Esophagus squamous epithelium (tissue), 5 donors: Measurements from ENCODE around the gene SERPINC1. TPM values are rescaled to one million over a fixed set of nuclear protein-coding genes. Genes with fewer than 3 reads are reported as not detected.
"Not testable (repeated sequence)": the region's sequence is repeated elsewhere in the genome, so short reads cannot be mapped to it uniquely, and the experiment has no call there.

ENCODE experiments used
- DNase-seq: peaks from one replicate; lab custom pipeline; 2025; lab: John Stamatoyannopoulos, UW
- H3K27ac ChIP-seq, 4 donors: fragments of 200-600 bp; sonication (generic); one replicate each; pipeline ENCODE4 v1.5.1; 2016 to 2019; ENCODE audit warnings: mild to moderate bottlenecking in 1 of 4
- H3K27me3 ChIP-seq, 4 donors: fragments of 200-600 bp; sonication (generic); 1 replicate in 3 of 4; 2 replicates in 1 of 4; pipeline versions ENCODE4 v1.5.1 to v1.6.0; 2017 to 2021; ENCODE audit warnings: antibody characterized with exemption in 1 of 4
- H3K36me3 ChIP-seq, 3 donors: fragments of 200-600 bp; sonication (generic); one replicate each; pipeline ENCODE4 v1.5.1; 2016 to 2019
- H3K4me1 ChIP-seq, 3 donors: fragments of 200-600 bp; sonication (generic); one replicate each; pipeline ENCODE4 v1.5.1; 2017 to 2019
- H3K4me3 ChIP-seq, 4 donors: fragments of 200-600 bp; sonication (generic); 1 replicate in 3 of 4; 2 replicates in 1 of 4; pipeline ENCODE4 v1.5.1; 2016 to 2019; ENCODE audit warnings: mild to moderate bottlenecking in 2 of 4, moderate library complexity in 1 of 4
- H3K9me3 ChIP-seq, 3 donors: fragments of 200-600 bp; sonication (generic); one replicate each; pipeline ENCODE4 v1.5.1; 2016 to 2019
- CTCF ChIP-seq, 6 experiments: fragments of 450-650 bp in 4 of 6; fragments of 200-600 bp in 2 of 6; sonication (generic) in 2 of 6; IDR thresholded peaks; one replicate each; pipeline ENCODE4 v1.5.1; 2016 to 2019; ENCODE audit warnings: antibody characterized with exemption in 6 of 6, mild to moderate bottlenecking in 4 of 6, moderate library complexity in 4 of 6
- POLR2A ChIP-seq, 4 donors: fragments of 450-650 bp; IDR thresholded peaks; one replicate each; pipeline ENCODE4 v1.6.1; 2017; ENCODE audit warnings: antibody characterized with exemption in 4 of 4, mild to moderate bottlenecking in 4 of 4, moderate library complexity in 3 of 4
- WGBS, 2 donors: methylation state at CpG; one replicate each; pipeline ENCODE4 v1.1.5; 2018; 5-methylcytosine and 5-hydroxymethylcytosine counted together
- intact Hi-C: fragments of 100-400 bp; cut with DNase I; formaldehyde crosslinking; loops from one replicate; pipeline ENCODE4 v1.15.0; 2022
- total RNA-seq, 4 donors: library from RNA; depleted of rRNA; stranded (reverse); fragments of >200 nt; gene quantifications; one replicate each; pipeline ENCODE4 v1.1.0, GENCODE V29; 2016
- donor health status: DM: yes; HTN: yes; CAD: no.

SERPINC1 gene
- not detected for total RNA-seq

- no peak for DNase-seq
- no peaks in the 10 kb centered on the region for H3K27me3 ChIP-seq
- H3K9me3 ChIP-seq, result no peaks in the 10 kb centered on the region
- TF ChIP-seq POLR2A (IDR thresholded peaks at IDR 0.05) (no peak), CTCF (IDR thresholded peaks at IDR 0.05) (no peak)
- 93 to 100% methylated on average over 2 to 3 of the region's 3 CpGs for WGBS, 2 donors
- no peak within 1 kb of the TSS for H3K27ac ChIP-seq
- H3K4me1 ChIP-seq, result no peaks in the 10 kb centered on the region
- H3K4me3 ChIP-seq, result no peak within 1 kb of the TSS
- no peaks in the 10 kb centered on the region for H3K36me3 ChIP-seq
- intact Hi-C loops, result no loop called here
These were observed at the start of gene SERPINC1 for GRCh38 chr1:173917149-173917548. SERPINC1 (minus strand) TSS chr1:173917327; CDS start chr1:173917259, 68 bp downstream.

GRCh38 chr1:173965896-173966295 is 48.8 kb upstream of the SERPINC1 start:
- DNase-seq, H3K4me1 ChIP-seq, H3K4me3 ChIP-seq, intact Hi-C loops, H3K27me3 ChIP-seq, H3K27ac ChIP-seq, H3K9me3 ChIP-seq: not testable (repeated sequence)
- WGBS, 2 donors, result 81 to 94% methylated on average over 5 of the region's 5 CpGs
- peaks cover 0 to 100% (median 32%) of the 10 kb centered on the region in 3 donors for H3K36me3 ChIP-seq

GRCh38 chr1:173963477-173963876 is 46.4 kb upstream of the SERPINC1 start:
- Histone ChIP-seq H3K4me1 (no peaks in the 10 kb centered on the region), H3K27ac (no peak overlapping the region), H3K9me3 (no peaks in the 10 kb centered on the region), H3K4me3 (no peak overlapping the region), H3K36me3 (peaks cover 0 to 100% (median 30%) of the 10 kb centered on the region in 3 donors), H3K27me3 (no peaks in the 10 kb centered on the region)
- intact Hi-C loops, result no loop called here
- DNase-seq, result no peak
- WGBS, 2 donors, result 88 to 96% methylated on average over 1 of the region's 1 CpG
- TF ChIP-seq POLR2A (IDR thresholded peaks at IDR 0.05) (no peak), CTCF (IDR thresholded peaks at IDR 0.05) (no peak)

GRCh38 chr1:173960625-173961024 is 43.5 kb upstream of the SERPINC1 start:
- intact Hi-C loops, result no loop called here
- DNase-seq, result no peak
- Histone ChIP-seq H3K27ac (no peak overlapping the region), H3K36me3 (peaks cover 4 to 100% (median 29%) of the 10 kb centered on the region in 3 donors), H3K9me3 (no peaks in the 10 kb centered on the region), H3K4me1 (no peaks in the 10 kb centered on the region), H3K4me3 (no peak overlapping the region), H3K27me3 (no peaks in the 10 kb centered on the region)
- TF ChIP-seq POLR2A (IDR thresholded peaks at IDR 0.05) (no peak), CTCF (IDR thresholded peaks at IDR 0.05) (no peak)
- WGBS, 2 donors, result 68 to 78% methylated on average over 5 of the region's 5 CpGs

- Histone ChIP-seq H3K27ac (no peak overlapping the region), H3K4me1 (no peaks in the 10 kb centered on the region), H3K27me3 (no peaks in the 10 kb centered on the region), H3K36me3 (peaks cover 16 to 98% (median 23%) of the 10 kb centered on the region in 3 donors), H3K9me3 (no peaks in the 10 kb centered on the region), H3K4me3 (no peak overlapping the region)
- DNase-seq, result no peak
- TF ChIP-seq POLR2A (IDR thresholded peaks at IDR 0.05) (no peak), CTCF (IDR thresholded peaks at IDR 0.05) (no peak)
- intact Hi-C loops, result no loop called here
These were observed 37.1 kb upstream of the SERPINC1 start for GRCh38 chr1:173954179-173954578.

GRCh38 chr1:173948594-173948993 is 31.5 kb upstream of the SERPINC1 start:
- peaks cover 12 to 98% (median 35%) of the 10 kb centered on the region in 3 donors for H3K36me3 ChIP-seq
- no peak for DNase-seq
- intact Hi-C loops, result no loop called here

More at GRCh38 chr1:173948594-173948993, 31.5 kb upstream of the SERPINC1 start:
- H3K9me3 ChIP-seq, result no peaks in the 10 kb centered on the region
- no peak overlapping the region for H3K27ac ChIP-seq
- H3K4me3 ChIP-seq, result no peak overlapping the region
- H3K4me1 ChIP-seq, result peaks cover 0 to 9% (median 0%) of the 10 kb centered on the region in 3 donors
- 80 to 94% methylated on average over 4 of the region's 4 CpGs for WGBS, 2 donors
- TF ChIP-seq POLR2A (IDR thresholded peaks at IDR 0.05) (no peak), CTCF (IDR thresholded peaks at IDR 0.05) (no peak)
- H3K27me3 ChIP-seq, result no peaks in the 10 kb centered on the region
